NOMO-1 (cell line): ENCODE results near the gene THSD7A.

ENCODE experiments used
- DNase-seq, 2 experiments: peaks; one replicate each; lab custom pipeline; 2025; ENCODE audit not compliant: unreplicated experiment in 2 of 2; lab: John Stamatoyannopoulos, UW

Gene THSD7A

DNA sequence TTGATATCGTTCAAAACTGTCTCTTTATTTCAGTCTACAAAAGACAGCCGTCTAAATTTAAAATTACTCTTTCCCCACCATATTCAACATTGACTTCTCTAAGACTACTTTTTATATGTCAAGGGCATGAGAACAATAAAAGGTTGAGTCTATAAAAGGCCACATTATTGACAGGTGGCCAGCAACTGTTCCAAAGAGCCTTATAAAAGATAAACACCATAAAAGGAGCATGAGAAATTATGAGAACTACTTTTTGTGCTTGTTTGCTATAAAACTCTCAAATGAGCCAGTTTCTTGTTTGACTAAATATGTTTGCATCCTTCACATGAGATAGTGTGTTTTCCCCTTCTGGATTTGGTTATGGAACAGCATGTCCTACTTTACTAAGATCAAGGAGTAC is 189.2 kb downstream of the THSD7A start:
- DNase-seq: no peak

DNA sequence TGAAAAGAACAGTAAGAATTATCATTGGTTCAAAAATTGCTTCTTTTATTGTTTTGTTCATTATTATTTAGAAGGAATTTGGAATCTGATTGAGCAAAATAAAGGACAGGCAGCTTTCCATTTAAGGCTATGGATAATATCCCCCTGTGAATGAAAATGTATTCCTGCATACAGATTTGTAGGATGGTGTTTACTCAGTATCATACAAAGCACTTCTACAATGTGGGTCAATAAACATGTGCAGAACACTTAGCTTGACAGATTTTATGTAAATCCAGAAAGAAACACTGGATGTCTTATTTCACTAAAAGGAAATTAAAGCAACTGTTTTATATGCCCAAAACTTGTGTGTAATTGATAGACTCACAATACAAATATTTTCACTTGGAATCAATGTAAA is 189.7 kb downstream of the THSD7A start:
- no peak for DNase-seq

- DNase-seq: no peak
Observed at GRCh38 chr7:11638011-11638774, 193.8 kb downstream of the THSD7A start.

DNA sequence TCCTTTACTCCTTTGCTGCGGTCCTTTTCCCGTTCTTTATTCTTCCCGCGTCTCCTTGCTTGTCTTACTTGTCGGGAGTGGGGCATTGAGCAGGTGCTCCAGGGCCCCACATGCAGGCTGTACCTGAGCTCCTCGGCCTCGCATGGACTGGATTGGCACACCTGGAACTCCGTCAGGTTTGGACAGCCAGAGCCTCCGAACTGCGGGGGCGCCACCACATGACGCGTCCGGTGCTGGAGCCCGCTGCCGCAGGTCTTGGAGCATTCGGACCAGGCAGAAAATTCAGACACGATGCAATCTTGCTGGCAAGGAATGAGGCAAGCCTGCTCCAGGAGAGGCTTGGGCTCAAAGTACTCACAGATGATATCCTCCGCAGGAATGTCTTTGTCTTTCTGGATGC is 195.7 kb downstream of the THSD7A start:
- no peak for DNase-seq

- no peak for DNase-seq
Observed at GRCh38 chr7:11633310-11633709, 198.7 kb downstream of the THSD7A start.

GRCh38 chr7:11630355-11630754 is 201.6 kb downstream of the THSD7A start:
- no peak for DNase-seq

- DNase-seq: no peak
Observed at GRCh38 chr7:11625669-11626068, 206.3 kb downstream of the THSD7A start.

- no peak for DNase-seq
Observed at GRCh38 chr7:11623093-11623678, 208.8 kb downstream of the THSD7A start.

- DNase-seq: peak in 1 of 2 experiments; percentile 15
Observed at GRCh38 chr7:11620406-11621253, 211.4 kb downstream of the THSD7A start.

GRCh38 chr7:11616466-11616865 is 215.5 kb downstream of the THSD7A start:
- no peak for DNase-seq

- DNase-seq: no peak
Observed at GRCh38 chr7:11615174-11615573, 216.8 kb downstream of the THSD7A start.

- no peak for DNase-seq
Observed at GRCh38 chr7:11613292-11613930, 218.6 kb downstream of the THSD7A start.

GRCh38 chr7:11612737-11613136 is 219.3 kb downstream of the THSD7A start:
- DNase-seq: no peak

DNA sequence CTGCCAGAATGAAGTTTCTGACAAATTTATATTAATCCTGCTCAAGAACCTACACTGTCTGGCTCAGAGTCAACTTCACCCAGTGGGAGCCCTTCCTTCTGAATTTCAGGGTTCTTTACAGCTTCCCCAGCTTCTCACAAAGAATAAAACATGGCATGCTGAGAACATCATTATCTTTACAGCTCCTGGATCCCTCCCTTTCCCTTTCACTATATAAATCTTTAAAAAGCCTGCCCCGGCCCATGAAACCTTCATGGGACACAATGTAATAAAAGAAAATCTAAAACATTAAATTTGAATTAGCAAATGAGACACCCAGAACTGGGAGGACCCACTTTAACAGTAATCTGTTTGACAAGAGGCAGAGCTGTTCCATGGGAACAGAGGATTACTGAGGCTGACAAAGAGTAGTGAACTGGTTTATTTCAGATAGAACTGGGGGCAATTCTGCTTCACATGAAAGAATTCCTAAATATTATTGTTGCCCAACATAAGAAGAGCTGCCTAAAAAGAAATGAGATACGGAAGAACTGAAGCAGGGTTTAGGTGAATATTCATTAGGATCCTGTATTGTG is 222.8 kb downstream of the THSD7A start:
- no peak for DNase-seq

DNA sequence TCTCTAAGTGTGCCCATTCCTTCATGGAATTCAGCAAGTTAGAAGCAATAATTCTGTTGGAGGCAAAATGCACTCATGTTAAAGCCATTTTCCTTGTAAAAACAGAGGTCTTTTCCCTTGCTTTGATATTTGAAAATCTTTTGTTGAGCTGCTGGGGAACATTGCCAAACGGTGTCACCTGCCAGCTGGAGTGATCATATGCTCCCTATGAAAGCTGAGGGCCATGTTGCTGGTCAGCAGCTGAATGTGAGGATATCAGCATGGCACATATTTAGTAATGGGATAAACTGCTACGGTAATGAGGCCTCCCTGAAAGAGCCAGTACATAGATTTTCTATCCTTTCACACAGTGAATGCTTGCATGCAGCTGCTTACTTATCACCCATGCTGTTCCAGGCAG is 224.3 kb downstream of the THSD7A start:
- no peak for DNase-seq

DNA sequence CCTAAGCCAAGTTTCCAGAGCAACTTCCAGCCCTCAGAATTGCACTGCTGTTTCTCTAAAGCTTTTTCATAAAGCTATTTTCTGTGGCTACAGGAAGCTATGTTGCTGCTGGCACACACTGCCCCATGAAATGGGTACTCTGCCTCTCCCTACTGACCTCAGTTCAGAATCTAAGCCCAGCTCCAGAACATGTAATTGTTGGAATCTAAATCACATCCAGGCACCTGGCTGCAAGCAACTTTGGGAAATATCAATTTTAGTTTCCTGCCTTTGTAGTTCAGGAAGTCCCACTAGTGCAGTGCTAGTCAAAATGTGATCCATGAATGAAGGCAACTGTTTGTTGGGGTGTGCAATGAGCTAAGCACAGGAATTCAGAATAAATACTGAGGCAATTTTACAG is 226.2 kb downstream of the THSD7A start:
- DNase-seq: no peak

DNA sequence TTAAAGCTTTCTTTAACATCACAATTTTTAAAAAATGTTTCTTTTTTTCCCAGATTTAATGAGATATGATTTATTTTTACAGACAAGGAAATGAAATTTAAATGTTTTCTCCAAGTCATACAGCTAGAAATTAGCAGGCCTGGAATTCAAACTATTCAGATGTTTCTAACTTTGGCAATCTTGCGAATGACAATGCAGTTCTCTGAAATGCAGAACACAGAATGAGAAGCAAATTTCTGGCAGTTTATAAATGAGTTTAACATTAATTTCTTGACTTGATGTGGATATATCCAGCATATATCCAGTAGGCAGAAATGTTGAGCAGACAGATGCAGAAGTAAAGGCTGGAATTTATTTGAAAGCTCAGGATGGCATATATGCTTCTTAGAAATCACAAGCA is 227.5 kb downstream of the THSD7A start:
- no peak for DNase-seq

DNA sequence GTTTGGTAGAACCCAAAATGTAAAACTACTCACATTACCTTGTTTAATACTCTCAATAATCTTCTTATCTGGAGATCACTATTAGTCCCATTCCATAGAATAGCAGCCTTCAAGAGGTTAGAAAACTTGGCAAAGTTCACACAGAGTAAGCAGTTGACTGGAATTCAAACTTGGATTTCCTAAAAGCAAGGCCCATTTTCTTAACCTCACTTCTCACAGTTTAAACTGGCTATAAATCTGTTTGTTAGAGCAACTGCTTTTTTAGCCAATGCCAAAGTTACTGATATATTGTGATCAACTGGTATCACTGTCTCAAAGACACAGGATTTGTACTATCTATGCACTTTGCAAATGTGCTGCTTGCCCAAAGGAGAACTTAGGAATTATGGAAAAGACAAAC is 230.2 kb downstream of the THSD7A start:
- no peak for DNase-seq

DNA sequence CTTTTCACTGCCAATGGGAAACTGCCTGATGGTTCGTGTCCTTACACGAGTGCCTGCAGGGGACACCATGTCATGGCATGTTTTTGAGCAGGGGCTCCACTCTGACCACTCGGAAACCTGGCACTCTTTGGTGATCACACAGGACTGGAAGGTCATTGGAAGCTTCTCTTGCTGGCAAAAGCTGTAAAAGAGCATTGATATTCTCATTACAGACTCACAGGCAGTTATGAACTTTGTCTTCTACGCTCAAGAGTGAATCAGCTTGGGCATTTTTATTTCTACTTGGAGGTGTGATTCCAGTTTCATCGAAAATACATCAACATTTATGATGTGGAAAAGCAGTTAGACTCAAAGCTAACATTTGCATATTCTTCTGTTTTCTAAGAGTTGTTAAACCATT is 238.7 kb downstream of the THSD7A start:
- DNase-seq: no peak

- no peak for DNase-seq
Observed at GRCh38 chr7:11592699-11593098, 239.3 kb downstream of the THSD7A start.

- no peak for DNase-seq
Observed at GRCh38 chr7:11591943-11592342, 240.1 kb downstream of the THSD7A start.
